PC-3 (cell line): Measurements from ENCODE around the gene NIT1.

Experiments
- EZH2 ChIP-seq: fragments of 300-600 bp; sonication (generic); IDR thresholded peaks from one replicate; pipeline ENCODE4 v1.6.1; 2017; ENCODE audit warnings: antibody characterized with exemption, mild to moderate bottlenecking, low read length; ENCODE audit not compliant: unreplicated experiment
- EZH2phosphoT487 ChIP-seq: fragments of 300-600 bp; sonication (generic); IDR thresholded peaks from 2 replicates; pipeline ENCODE4 v1.6.1; 2018; ENCODE audit warnings: mild to moderate bottlenecking, antibody characterized with exemption, low read length, borderline replicate concordance
- TF ChIP-seq, protein P1 (sequence below): fragments of 300-600 bp; sonication (generic); conservative IDR thresholded peaks from 2 replicates; pipeline ENCODE4 v1.5.1; 2017; ENCODE audit warnings: antibody characterized with exemption, low read depth, mild to moderate bottlenecking, low read length

DNA sequence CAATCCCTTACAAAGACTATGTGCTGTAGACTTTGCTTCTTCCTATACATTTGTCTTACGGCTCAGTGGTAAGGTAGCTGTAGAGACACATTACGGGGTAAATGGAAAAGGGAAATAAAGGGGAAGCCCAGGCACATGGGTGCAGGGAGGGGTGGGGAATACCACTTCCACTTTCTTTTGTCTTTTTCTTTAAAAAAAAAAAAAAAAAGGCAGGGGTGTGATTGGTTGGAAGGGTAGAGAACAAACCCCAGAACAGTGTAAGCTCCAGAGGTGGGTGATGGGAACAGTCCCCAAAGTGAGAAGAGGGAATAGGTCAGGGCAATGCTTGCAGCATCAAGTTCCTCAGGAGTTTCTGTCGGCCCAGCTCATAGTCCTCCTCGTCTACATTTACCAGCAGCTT lies 3.9 kb downstream of the NIT1 start:
- TF ChIP-seq, protein P1, sequence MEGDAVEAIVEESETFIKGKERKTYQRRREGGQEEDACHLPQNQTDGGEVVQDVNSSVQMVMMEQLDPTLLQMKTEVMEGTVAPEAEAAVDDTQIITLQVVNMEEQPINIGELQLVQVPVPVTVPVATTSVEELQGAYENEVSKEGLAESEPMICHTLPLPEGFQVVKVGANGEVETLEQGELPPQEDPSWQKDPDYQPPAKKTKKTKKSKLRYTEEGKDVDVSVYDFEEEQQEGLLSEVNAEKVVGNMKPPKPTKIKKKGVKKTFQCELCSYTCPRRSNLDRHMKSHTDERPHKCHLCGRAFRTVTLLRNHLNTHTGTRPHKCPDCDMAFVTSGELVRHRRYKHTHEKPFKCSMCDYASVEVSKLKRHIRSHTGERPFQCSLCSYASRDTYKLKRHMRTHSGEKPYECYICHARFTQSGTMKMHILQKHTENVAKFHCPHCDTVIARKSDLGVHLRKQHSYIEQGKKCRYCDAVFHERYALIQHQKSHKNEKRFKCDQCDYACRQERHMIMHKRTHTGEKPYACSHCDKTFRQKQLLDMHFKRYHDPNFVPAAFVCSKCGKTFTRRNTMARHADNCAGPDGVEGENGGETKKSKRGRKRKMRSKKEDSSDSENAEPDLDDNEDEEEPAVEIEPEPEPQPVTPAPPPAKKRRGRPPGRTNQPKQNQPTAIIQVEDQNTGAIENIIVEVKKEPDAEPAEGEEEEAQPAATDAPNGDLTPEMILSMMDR: no peak
- TF ChIP-seq EZH2: no peak
- no peak for TF ChIP-seq EZH2phosphoT487
